Vagina (tissue), 2 donors: ENCODE data around the gene POLR2B. TPM values are rescaled to one million over a fixed set of nuclear protein-coding genes. Genes with fewer than 3 reads are reported as not detected.

Experiments used
- DNase-seq, 2 donors: peaks; one replicate each; pipeline ENCODE4 v3.0.0-alpha.2; 2017; ENCODE audit errors: extremely low spot score in 2 of 2
- H3K27ac ChIP-seq: fragments of 200-600 bp; sonication (generic); one replicate; pipeline ENCODE4 v1.5.1; 2019
- H3K27me3 ChIP-seq: fragments of 200-600 bp; sonication (generic); one replicate; pipeline ENCODE4 v1.5.1; 2019
- H3K36me3 ChIP-seq, 2 donors: fragments of 200-600 bp; sonication (generic); one replicate each; pipeline ENCODE4 v1.5.1; 2017 to 2019
- H3K4me1 ChIP-seq: fragments of 200-600 bp; sonication (generic); one replicate; pipeline ENCODE4 v1.5.1; 2019
- H3K4me3 ChIP-seq, 2 donors: fragments of 200-600 bp; sonication (generic); 1 replicate in 1 of 2; 2 replicates in 1 of 2; pipeline ENCODE4 v1.5.1; 2016 to 2019
- H3K9me3 ChIP-seq: fragments of 200-600 bp; sonication (generic); one replicate; pipeline ENCODE4 v1.5.1; 2019
- CTCF ChIP-seq, 3 experiments: fragments of 450-650 bp in 2 of 3; fragments of 200-600 bp in 1 of 3; sonication (generic) in 1 of 3; IDR thresholded peaks; one replicate each; pipeline ENCODE4 v1.5.1; 2017 to 2019; ENCODE audit warnings: antibody characterized with exemption in 3 of 3, mild to moderate bottlenecking in 2 of 3, moderate library complexity in 2 of 3
- POLR2A ChIP-seq, 2 donors: fragments of 450-650 bp; IDR thresholded peaks; one replicate each; pipeline ENCODE4 v1.6.1; 2017; ENCODE audit warnings: antibody characterized with exemption in 2 of 2, mild to moderate bottlenecking in 2 of 2, moderate library complexity in 2 of 2
- POLR2AphosphoS5 ChIP-seq, 2 donors: sonication (generic); formaldehyde crosslinking; IDR thresholded peaks; one replicate each; pipeline ENCODE4 v1.9.0; 2017; ENCODE audit warnings: antibody characterized with exemption in 2 of 2, mild to moderate bottlenecking in 2 of 2, low read depth in 1 of 2; ENCODE audit not compliant: insufficient read depth in 1 of 2
- intact Hi-C: fragments of 100-400 bp; cut with DNase I; formaldehyde crosslinking; loops from one replicate; pipeline ENCODE4 v1.15.1; 2023
- total RNA-seq: library from RNA; depleted of rRNA; stranded (reverse); fragments of >200 nt; gene quantifications from one replicate; pipeline ENCODE4 v1.2.3, GENCODE V29; 2016

POLR2B gene
- total RNA-seq, 1 donor from 2014 or later, result 56.5 TPM

GRCh38 chr4:56981795-56982201, 3.1 kb downstream of the POLR2B start:
- no peak overlapping the region for H3K27ac ChIP-seq
- peaks cover 52% of the 10 kb centered on the region for H3K4me1 ChIP-seq
- TF ChIP-seq POLR2A (IDR thresholded peaks at IDR 0.05), result no peak
- no peak for TF ChIP-seq CTCF (IDR thresholded peaks at IDR 0.05)
- TF ChIP-seq POLR2AphosphoS5 (IDR thresholded peaks at IDR 0.05; ENCODE audit: insufficient read depth in 1 of 2, low read depth in 1 of 2), result no peak
- no peaks in the 10 kb centered on the region for H3K27me3 ChIP-seq
- intact Hi-C loops, result no loop called here
- H3K9me3 ChIP-seq, result no peaks in the 10 kb centered on the region
- peaks cover 0 to 6% of the 10 kb centered on the region in 2 donors for H3K36me3 ChIP-seq
- DNase-seq, result no peak
- no peak overlapping the region for H3K4me3 ChIP-seq

DNA sequence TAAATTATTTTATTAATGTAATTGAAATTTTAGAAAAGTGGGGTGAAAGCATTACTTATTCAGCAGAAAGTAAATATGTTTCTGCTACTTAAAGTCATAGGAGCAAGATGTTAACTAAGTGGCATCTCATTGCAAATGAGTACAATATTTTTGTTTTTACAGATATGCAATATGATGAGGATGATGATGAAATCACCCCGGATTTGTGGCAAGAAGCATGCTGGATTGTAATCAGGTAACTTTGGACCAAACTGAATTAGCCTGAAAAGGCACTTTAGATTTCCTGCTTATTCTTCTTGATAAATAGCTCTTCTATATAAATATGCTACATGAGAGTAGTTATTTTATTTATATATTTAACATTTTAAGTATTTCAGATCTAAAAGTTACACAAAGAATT, 7.5 kb downstream of the POLR2B start:
- H3K9me3 ChIP-seq, result no peaks in the 10 kb centered on the region
- no peaks in the 10 kb centered on the region for H3K27me3 ChIP-seq
- peaks cover 0 to 36% of the 10 kb centered on the region in 2 donors for H3K36me3 ChIP-seq
- no peak for TF ChIP-seq POLR2AphosphoS5 (IDR thresholded peaks at IDR 0.05; ENCODE audit: insufficient read depth in 1 of 2, low read depth in 1 of 2)
- TF ChIP-seq POLR2A (IDR thresholded peaks at IDR 0.05), result no peak
- TF ChIP-seq CTCF (IDR thresholded peaks at IDR 0.05), result no peak
- H3K4me3 ChIP-seq, result no peak overlapping the region
- intact Hi-C loops, result no loop called here
- no peak overlapping the region for H3K27ac ChIP-seq
- peaks cover 30% of the 10 kb centered on the region for H3K4me1 ChIP-seq
- no peak for DNase-seq

DNA sequence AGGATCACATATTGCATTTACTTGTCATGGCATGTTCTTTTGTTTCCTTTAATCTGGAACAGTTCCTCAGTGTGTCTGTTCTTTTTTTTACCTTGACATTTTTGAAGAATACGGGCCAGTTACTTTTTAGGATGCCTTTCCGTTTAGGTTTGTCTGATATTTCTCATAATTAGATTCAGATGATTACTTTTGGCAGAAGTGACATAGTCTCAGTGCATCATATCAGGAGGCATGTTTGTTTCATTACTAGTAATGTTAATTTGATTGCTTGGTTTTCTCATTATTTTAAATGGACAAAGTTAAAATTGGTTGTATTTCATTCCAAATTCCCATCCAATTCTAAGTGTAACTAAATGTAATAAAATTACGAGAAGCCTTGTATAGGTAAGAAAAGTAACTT, 8.3 kb downstream of the POLR2B start:
- Histone ChIP-seq H3K36me3 (peaks cover 0 to 37% of the 10 kb centered on the region in 2 donors), H3K27me3 (no peaks in the 10 kb centered on the region), H3K4me1 (peaks cover 22% of the 10 kb centered on the region), H3K27ac (no peak overlapping the region), H3K4me3 (no peak overlapping the region), H3K9me3 (no peaks in the 10 kb centered on the region)
- DNase-seq, result no peak
- intact Hi-C loops, result no loop called here
- no peak for TF ChIP-seq POLR2AphosphoS5 (IDR thresholded peaks at IDR 0.05; ENCODE audit: insufficient read depth in 1 of 2, low read depth in 1 of 2)
- no peak for TF ChIP-seq CTCF (IDR thresholded peaks at IDR 0.05)
- TF ChIP-seq POLR2A (IDR thresholded peaks at IDR 0.05), result no peak

- Histone ChIP-seq H3K4me1 (peaks cover 4% of the 10 kb centered on the region), H3K27me3 (no peaks in the 10 kb centered on the region), H3K9me3 (no peaks in the 10 kb centered on the region), H3K27ac (no peak overlapping the region), H3K36me3 (peaks cover 0 to 47% of the 10 kb centered on the region in 2 donors), H3K4me3 (no peak overlapping the region)
- DNase-seq, result no peak
- intact Hi-C loops, result no loop called here
- TF ChIP-seq POLR2A (IDR thresholded peaks at IDR 0.05) (no peak), CTCF (IDR thresholded peaks at IDR 0.05) (no peak), POLR2AphosphoS5 (IDR thresholded peaks at IDR 0.05; ENCODE audit: insufficient read depth in 1 of 2, low read depth in 1 of 2) (no peak)
These were observed 11.6 kb downstream of the POLR2B start for GRCh38 chr4:56990109-56990905.

GRCh38 chr4:56995525-56995924, 16.8 kb downstream of the POLR2B start:
- Histone ChIP-seq H3K27ac (peak overlapping the region; percentile 30), H3K27me3 (no peaks in the 10 kb centered on the region), H3K36me3 (peaks cover 0 to 35% of the 10 kb centered on the region in 2 donors)

More at GRCh38 chr4:56995525-56995924, 16.8 kb downstream of the POLR2B start:
- Histone ChIP-seq H3K9me3 (no peaks in the 10 kb centered on the region), H3K4me1 (peaks cover 10% of the 10 kb centered on the region), H3K4me3 (no peak overlapping the region)
- no peak for DNase-seq
- TF ChIP-seq POLR2AphosphoS5 (IDR thresholded peaks at IDR 0.05; ENCODE audit: insufficient read depth in 1 of 2, low read depth in 1 of 2) (peak in 1 of 2 donors; percentile 35), CTCF (IDR thresholded peaks at IDR 0.05) (no peak), POLR2A (IDR thresholded peaks at IDR 0.05) (no peak)
- intact Hi-C loops, result no loop called here
